Activated CD8-positive, alpha-beta memory T cell treated with anti-CD3 and anti-CD28 coated beads for 36 hours (primary cell): ENCODE measurements around the gene TRIM49D1. TPM values are rescaled to one million over a fixed set of nuclear protein-coding genes. Genes with fewer than 3 reads are reported as not detected.
"Not testable (repeated sequence)": the region's sequence is repeated elsewhere in the genome, so short reads cannot be mapped to it uniquely, and the experiment has no call there.

Source experiments
- CTCF ChIA-PET: fragments of 350-600 bp; sonication (Branson Sonifier 250); formaldehyde crosslinking; loops from one replicate; lab custom pipeline; 2021; ENCODE audit warnings: antibody characterized with exemption; lab: Charles Lee
- POLR2A ChIA-PET: fragments of 350-600 bp; sonication (Branson Sonifier 250); formaldehyde crosslinking; loops from one replicate; lab custom pipeline; 2021; ENCODE audit warnings: antibody characterized with exemption; lab: Charles Lee
- total RNA-seq, 2 experiments: library from RNA; stranded (reverse); gene quantifications; one replicate each; pipeline ENCODE4 v1.2.3, GENCODE V29; 2021

TRIM49D1 gene
- not detected for total RNA-seq

- CTCF ChIA-PET, result no interaction called here
- POLR2A ChIA-PET, result no interaction called here
Measured at GRCh38 chr11:89922195-89922660, at the start of gene TRIM49D1. Gene TRIM49D1, minus strand, starts transcription at chr11:89922245. Its CDS starts 4,535 bp downstream, at chr11:89917710.

GRCh38 chr11:89965737-89966136 is 43.7 kb upstream of the TRIM49D1 start, which contains the start of gene TRIM64:
Gene TRIM64, plus strand, starts transcription at chr11:89966037. Its CDS starts 2,467 bp downstream, at chr11:89968504.
- POLR2A ChIA-PET, CTCF ChIA-PET: not testable (repeated sequence)

- CTCF ChIA-PET, POLR2A ChIA-PET: not testable (repeated sequence)
Measured at GRCh38 chr11:89960833-89961232, 38.8 kb upstream of the TRIM49D1 start.

GRCh38 chr11:89923764-89924163 is 1.7 kb upstream of the TRIM49D1 start, which contains the start of gene TRIM49D2:
Gene TRIM49D2, plus strand, starts transcription at chr11:89924064. Its CDS starts 2,698 bp downstream, at chr11:89926762.
- CTCF ChIA-PET, POLR2A ChIA-PET: not testable (repeated sequence)

GRCh38 chr11:89900809-89901208 is 21.2 kb downstream of the TRIM49D1 start:
- POLR2A ChIA-PET, CTCF ChIA-PET: not testable (repeated sequence)

- POLR2A ChIA-PET, CTCF ChIA-PET: not testable (repeated sequence)
Measured at GRCh38 chr11:89893245-89893644, 28.8 kb downstream of the TRIM49D1 start.

- CTCF ChIA-PET, POLR2A ChIA-PET: not testable (repeated sequence)
Measured at GRCh38 chr11:89877511-89877910, 44.5 kb downstream of the TRIM49D1 start.

GRCh38 chr11:89872588-89872987 is 49.5 kb downstream of the TRIM49D1 start:
- POLR2A ChIA-PET, CTCF ChIA-PET: not testable (repeated sequence)

- CTCF ChIA-PET, POLR2A ChIA-PET: not testable (repeated sequence)
Measured at GRCh38 chr11:89865223-89865622, 56.8 kb downstream of the TRIM49D1 start.

- POLR2A ChIA-PET, CTCF ChIA-PET: not testable (repeated sequence)
Measured at GRCh38 chr11:89863906-89864704, 57.9 kb downstream of the TRIM49D1 start.

Other genes starting within 250 kb of the TRIM49D1 start
- not detected for gene TRIM77, start 211.9 kb downstream of the TRIM49D1 start, total RNA-seq
- not detected for gene TRIM49, start 113.7 kb downstream of the TRIM49D1 start, total RNA-seq
- gene TRIM64B, start 43.8 kb downstream of the TRIM49D1 start, total RNA-seq, result not detected
- not detected for gene TRIM49D2, start 1.8 kb upstream of the TRIM49D1 start, total RNA-seq
- gene TRIM64, start 43.8 kb upstream of the TRIM49D1 start, total RNA-seq, result not detected
- not detected for gene TRIM49C, start 108.9 kb upstream of the TRIM49D1 start, total RNA-seq
- gene UBTFL1, start 163.7 kb upstream of the TRIM49D1 start, total RNA-seq, result not detected
- gene NAALAD2, start 212.4 kb upstream of the TRIM49D1 start, total RNA-seq, result not detected